ENCODE measurements around the gene EML6.

EML6 gene

DNA sequence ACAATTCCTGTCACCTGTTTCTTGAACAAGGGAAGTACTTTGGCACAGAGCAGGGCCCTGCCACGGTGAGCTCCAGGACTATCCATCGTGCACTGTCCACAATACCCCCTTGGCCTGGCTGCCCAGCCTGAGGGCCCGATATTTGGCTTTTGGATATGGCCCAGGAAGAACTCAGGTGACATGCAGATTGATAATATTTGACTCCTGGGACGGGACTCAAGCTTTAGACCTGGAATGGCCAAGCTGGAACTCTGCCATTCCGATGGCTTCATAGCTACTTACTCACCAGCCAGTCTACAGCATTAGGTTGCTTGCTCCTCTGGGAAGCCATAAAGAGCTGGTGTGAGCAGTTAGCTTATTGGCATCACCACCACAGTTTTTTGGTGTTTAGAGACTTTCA is 26.6 kb downstream of the EML6 start:
- Histone ChIP-seq H3K9ac (ENCODE audit: low read length) (no peak overlapping the region), H3K79me2 (ENCODE audit: control insufficient read depth, insufficient read depth, low read length) (no peaks in the 10 kb centered on the region), H4K5ac (ENCODE audit: low read length) (no peak overlapping the region), H3K4me3 (ENCODE audit: low read length) (no peak overlapping the region), H3K4me2 (ENCODE audit: low read length) (no peak overlapping the region), H3K79me1 (ENCODE audit: low read length) (no peaks in the 10 kb centered on the region), H2BK120ac (ENCODE audit: low read depth, low read length) (no peak overlapping the region), H3K23ac (ENCODE audit: low read length) (no peak overlapping the region), H2BK5ac (ENCODE audit: low read length) (no peak overlapping the region), H3K4me1 (ENCODE audit: control insufficient read depth, low read depth, low read length) (no peaks in the 10 kb centered on the region), H2AK5ac (ENCODE audit: low read length) (no peak overlapping the region), H3K36me3 (ENCODE audit: control insufficient read depth, insufficient read depth, low read length) (no peaks in the 10 kb centered on the region), H3K27me3 (ENCODE audit: insufficient read depth, low read length, poor library complexity) (no peaks in the 10 kb centered on the region), H3K4ac (ENCODE audit: low read depth, low read length) (no peak overlapping the region), H3K27ac (ENCODE audit: low read depth, low read length) (no peak overlapping the region), H3K18ac (ENCODE audit: low read length) (no peak overlapping the region), H3K56ac (ENCODE audit: low read length) (no peak overlapping the region), H2BK15ac (replicated peaks; ENCODE audit: low read depth) (no peak overlapping the region), H4K8ac (ENCODE audit: low read depth, low read length) (no peak overlapping the region)
- no CpG with 5 or more reads among the region's 5 CpGs for WGBS (ENCODE audit: extremely low coverage, insufficient coverage, low lambda C conversion rate)
- no peak for DNase-seq

GRCh38 chr2:54752439-54752838 is 29.0 kb downstream of the EML6 start:
- Histone ChIP-seq H3K27me3 (ENCODE audit: insufficient read depth, low read length, poor library complexity) (no peaks in the 10 kb centered on the region), H3K4me1 (ENCODE audit: control insufficient read depth, low read depth, low read length) (no peaks in the 10 kb centered on the region), H2BK5ac (ENCODE audit: low read length) (no peak overlapping the region), H2AK5ac (ENCODE audit: low read length) (no peak overlapping the region), H2BK15ac (replicated peaks; ENCODE audit: low read depth) (no peak overlapping the region), H3K9ac (ENCODE audit: low read length) (no peak overlapping the region), H3K79me2 (ENCODE audit: control insufficient read depth, insufficient read depth, low read length) (no peaks in the 10 kb centered on the region), H3K23ac (ENCODE audit: low read length) (no peak overlapping the region), H3K4me2 (ENCODE audit: low read length) (no peak overlapping the region), H3K79me1 (ENCODE audit: low read length) (no peaks in the 10 kb centered on the region), H3K36me3 (ENCODE audit: control insufficient read depth, insufficient read depth, low read length) (no peaks in the 10 kb centered on the region), H2BK120ac (ENCODE audit: low read depth, low read length) (no peak overlapping the region), H4K5ac (ENCODE audit: low read length) (no peak overlapping the region), H3K4me3 (ENCODE audit: low read length) (no peak overlapping the region), H3K4ac (ENCODE audit: low read depth, low read length) (no peak overlapping the region), H3K27ac (ENCODE audit: low read depth, low read length) (no peak overlapping the region), H4K8ac (ENCODE audit: low read depth, low read length) (no peak overlapping the region), H3K56ac (ENCODE audit: low read length) (no peak overlapping the region), H3K18ac (ENCODE audit: low read length) (no peak overlapping the region)
- no CpG with 5 or more reads among the region's 1 CpG for WGBS (ENCODE audit: extremely low coverage, insufficient coverage, low lambda C conversion rate)
- DNase-seq, result no peak

- no peak for DNase-seq
- Histone ChIP-seq H3K4me2 (ENCODE audit: low read length) (no peak overlapping the region), H3K18ac (ENCODE audit: low read length) (no peak overlapping the region), H3K56ac (ENCODE audit: low read length) (no peak overlapping the region), H2BK120ac (ENCODE audit: low read depth, low read length) (no peak overlapping the region), H3K27me3 (ENCODE audit: insufficient read depth, low read length, poor library complexity) (no peaks in the 10 kb centered on the region), H4K8ac (ENCODE audit: low read depth, low read length) (no peak overlapping the region), H3K27ac (ENCODE audit: low read depth, low read length) (no peak overlapping the region), H3K4ac (ENCODE audit: low read depth, low read length) (no peak overlapping the region), H3K23ac (ENCODE audit: low read length) (no peak overlapping the region), H3K36me3 (ENCODE audit: control insufficient read depth, insufficient read depth, low read length) (no peaks in the 10 kb centered on the region), H2AK5ac (ENCODE audit: low read length) (no peak overlapping the region), H3K4me3 (ENCODE audit: low read length) (no peak overlapping the region), H3K79me1 (ENCODE audit: low read length) (no peaks in the 10 kb centered on the region), H4K5ac (ENCODE audit: low read length) (no peak overlapping the region), H3K9ac (ENCODE audit: low read length) (no peak overlapping the region), H2BK5ac (ENCODE audit: low read length) (no peak overlapping the region), H2BK15ac (replicated peaks; ENCODE audit: low read depth) (no peak overlapping the region), H3K79me2 (ENCODE audit: control insufficient read depth, insufficient read depth, low read length) (no peaks in the 10 kb centered on the region), H3K4me1 (ENCODE audit: control insufficient read depth, low read depth, low read length) (no peaks in the 10 kb centered on the region)
- WGBS (ENCODE audit: extremely low coverage, insufficient coverage, low lambda C conversion rate), result no CpG with 5 or more reads among the region's 9 CpGs
Observed at GRCh38 chr2:54755641-54756326, 32.3 kb downstream of the EML6 start.

- DNase-seq, result peak; percentile 37
- Histone ChIP-seq H3K9ac (ENCODE audit: low read length) (no peak overlapping the region), H3K56ac (ENCODE audit: low read length) (no peak overlapping the region), H3K36me3 (ENCODE audit: control insufficient read depth, insufficient read depth, low read length) (no peaks in the 10 kb centered on the region), H3K4ac (ENCODE audit: low read depth, low read length) (no peak overlapping the region), H3K18ac (ENCODE audit: low read length) (no peak overlapping the region), H4K8ac (ENCODE audit: low read depth, low read length) (no peak overlapping the region), H2BK120ac (ENCODE audit: low read depth, low read length) (no peak overlapping the region), H3K79me1 (ENCODE audit: low read length) (no peaks in the 10 kb centered on the region), H2BK5ac (ENCODE audit: low read length) (no peak overlapping the region), H3K4me2 (ENCODE audit: low read length) (no peak overlapping the region), H3K27me3 (ENCODE audit: insufficient read depth, low read length, poor library complexity) (no peaks in the 10 kb centered on the region), H3K79me2 (ENCODE audit: control insufficient read depth, insufficient read depth, low read length) (no peaks in the 10 kb centered on the region), H2BK15ac (replicated peaks; ENCODE audit: low read depth) (no peak overlapping the region), H3K4me3 (ENCODE audit: low read length) (no peak overlapping the region), H3K27ac (ENCODE audit: low read depth, low read length) (no peak overlapping the region), H4K5ac (ENCODE audit: low read length) (no peak overlapping the region), H3K23ac (ENCODE audit: low read length) (no peak overlapping the region), H3K4me1 (ENCODE audit: control insufficient read depth, low read depth, low read length) (no peaks in the 10 kb centered on the region), H2AK5ac (ENCODE audit: low read length) (no peak overlapping the region)
- WGBS (ENCODE audit: extremely low coverage, insufficient coverage, low lambda C conversion rate), result no CpG with 5 or more reads among the region's 4 CpGs
Observed at GRCh38 chr2:54757500-54757899, 34.0 kb downstream of the EML6 start.

DNA sequence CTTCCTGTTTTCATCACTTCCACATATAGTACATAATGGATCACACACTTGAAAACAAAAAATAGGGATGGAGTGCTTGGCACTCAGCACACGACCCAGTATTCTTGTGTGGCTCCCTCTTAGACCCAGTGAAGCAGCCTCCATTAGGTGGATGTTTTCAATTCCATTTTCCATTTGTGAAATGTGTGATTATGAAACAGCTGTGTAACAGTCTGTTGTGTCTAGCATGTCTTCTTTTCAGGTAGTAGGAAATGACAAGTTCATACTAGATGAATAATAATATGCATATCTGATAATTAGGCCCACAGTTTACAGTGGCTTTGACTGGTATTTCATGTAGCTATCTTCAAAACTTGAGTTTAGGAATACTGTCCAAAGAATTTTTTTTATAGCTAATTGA is 35.5 kb downstream of the EML6 start:
- no peaks in the 10 kb centered on the region for H3K36me3 ChIP-seq (ENCODE audit: control insufficient read depth, insufficient read depth, low read length)
- H3K4me2 ChIP-seq (ENCODE audit: low read length), result no peak overlapping the region
- no peak overlapping the region for H2BK120ac ChIP-seq (ENCODE audit: low read depth, low read length)
- H4K5ac ChIP-seq (ENCODE audit: low read length), result no peak overlapping the region
- no peak overlapping the region for H3K27ac ChIP-seq (ENCODE audit: low read depth, low read length)
- H3K23ac ChIP-seq (ENCODE audit: low read length), result no peak overlapping the region
- H2BK15ac ChIP-seq (replicated peaks; ENCODE audit: low read depth), result no peak overlapping the region
- H2AK5ac ChIP-seq (ENCODE audit: low read length), result no peak overlapping the region
- DNase-seq, result no peak
- no peak overlapping the region for H3K56ac ChIP-seq (ENCODE audit: low read length)
- H3K79me2 ChIP-seq (ENCODE audit: control insufficient read depth, insufficient read depth, low read length), result no peaks in the 10 kb centered on the region
- no CpG with 5 or more reads among the region's 1 CpG for WGBS (ENCODE audit: extremely low coverage, insufficient coverage, low lambda C conversion rate)
- H3K79me1 ChIP-seq (ENCODE audit: low read length), result no peaks in the 10 kb centered on the region
- no peak overlapping the region for H3K4ac ChIP-seq (ENCODE audit: low read depth, low read length)
- no peak overlapping the region for H2BK5ac ChIP-seq (ENCODE audit: low read length)
- H3K4me1 ChIP-seq (ENCODE audit: control insufficient read depth, low read depth, low read length), result no peaks in the 10 kb centered on the region
- H3K27me3 ChIP-seq (ENCODE audit: insufficient read depth, low read length, poor library complexity), result no peaks in the 10 kb centered on the region
- H3K4me3 ChIP-seq (ENCODE audit: low read length), result no peak overlapping the region
- no peak overlapping the region for H4K8ac ChIP-seq (ENCODE audit: low read depth, low read length)
- no peak overlapping the region for H3K18ac ChIP-seq (ENCODE audit: low read length)
- H3K9ac ChIP-seq (ENCODE audit: low read length), result no peak overlapping the region

- Histone ChIP-seq H3K4ac (ENCODE audit: low read depth, low read length) (no peak overlapping the region), H3K79me1 (ENCODE audit: low read length) (no peaks in the 10 kb centered on the region), H3K27ac (ENCODE audit: low read depth, low read length) (no peak overlapping the region), H2BK15ac (replicated peaks; ENCODE audit: low read depth) (no peak overlapping the region), H3K4me1 (ENCODE audit: control insufficient read depth, low read depth, low read length) (no peaks in the 10 kb centered on the region), H3K9ac (ENCODE audit: low read length) (no peak overlapping the region), H2AK5ac (ENCODE audit: low read length) (no peak overlapping the region), H3K4me3 (ENCODE audit: low read length) (no peak overlapping the region), H4K5ac (ENCODE audit: low read length) (no peak overlapping the region), H3K23ac (ENCODE audit: low read length) (no peak overlapping the region), H3K27me3 (ENCODE audit: insufficient read depth, low read length, poor library complexity) (no peaks in the 10 kb centered on the region), H3K79me2 (ENCODE audit: control insufficient read depth, insufficient read depth, low read length) (no peaks in the 10 kb centered on the region), H3K36me3 (ENCODE audit: control insufficient read depth, insufficient read depth, low read length) (no peaks in the 10 kb centered on the region), H3K18ac (ENCODE audit: low read length) (no peak overlapping the region), H2BK5ac (ENCODE audit: low read length) (no peak overlapping the region), H3K56ac (ENCODE audit: low read length) (no peak overlapping the region), H3K4me2 (ENCODE audit: low read length) (no peak overlapping the region), H4K8ac (ENCODE audit: low read depth, low read length) (no peak overlapping the region), H2BK120ac (ENCODE audit: low read depth, low read length) (no peak overlapping the region)
- no CpG with 5 or more reads among the region's 2 CpGs for WGBS (ENCODE audit: extremely low coverage, insufficient coverage, low lambda C conversion rate)
- DNase-seq, result no peak
Observed at GRCh38 chr2:54760310-54760709, 36.8 kb downstream of the EML6 start.

Measured in mesendoderm (in vitro differentiated cells).